ENCODE data around the gene TYRP1.

The TYRP1 gene

DNA sequence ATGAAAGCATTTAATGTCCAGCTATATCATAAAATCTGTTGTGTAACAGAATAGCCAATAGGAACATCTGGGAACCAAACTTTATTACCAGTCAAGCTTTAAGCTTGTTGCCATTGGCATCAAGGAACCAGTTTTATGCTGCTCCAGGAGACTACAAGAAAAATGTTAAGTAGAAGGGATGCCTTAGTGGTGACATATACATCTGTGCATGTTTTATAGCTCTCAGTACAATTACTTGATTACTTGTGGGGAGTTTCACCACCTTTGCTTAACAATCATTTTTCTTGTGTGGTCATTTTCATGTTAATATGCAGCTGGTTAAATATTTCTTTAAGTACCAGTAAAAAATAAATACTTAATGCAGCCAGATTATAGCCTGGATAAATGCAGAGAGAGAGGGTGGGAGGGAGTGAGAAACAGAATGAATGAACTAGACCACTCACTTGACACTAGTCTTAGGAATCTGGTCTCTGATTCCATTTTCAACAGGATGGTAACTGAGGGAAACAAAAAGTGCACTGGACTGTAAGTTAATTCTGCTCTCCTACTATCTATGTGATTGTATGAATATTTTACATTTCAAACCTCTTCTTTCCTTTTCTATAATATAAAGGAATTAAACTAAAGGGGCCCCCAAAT lies 45.9 kb downstream of the TYRP1 start:
- DNase-seq, result peak; percentile 28

DNA sequence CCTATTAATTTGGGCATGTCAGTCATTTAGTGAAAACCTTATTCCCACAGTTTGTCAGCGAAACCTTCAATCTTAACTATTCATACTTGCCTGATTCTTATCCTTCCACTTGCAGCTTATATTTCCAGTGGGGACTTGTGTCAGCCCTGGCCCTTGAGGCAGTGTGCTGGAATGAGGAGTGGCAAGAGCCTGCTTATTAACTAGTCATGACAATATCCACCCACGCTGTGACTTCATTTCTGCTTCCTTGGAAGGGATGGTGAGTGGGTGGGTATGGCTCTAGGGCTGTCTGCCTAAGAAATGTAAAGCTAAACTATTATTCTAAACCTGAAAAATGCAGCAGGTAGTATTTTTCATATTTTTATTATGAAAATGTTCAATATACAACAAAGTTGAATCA lies 47.7 kb downstream of the TYRP1 start:
- DNase-seq, result no peak

DNA sequence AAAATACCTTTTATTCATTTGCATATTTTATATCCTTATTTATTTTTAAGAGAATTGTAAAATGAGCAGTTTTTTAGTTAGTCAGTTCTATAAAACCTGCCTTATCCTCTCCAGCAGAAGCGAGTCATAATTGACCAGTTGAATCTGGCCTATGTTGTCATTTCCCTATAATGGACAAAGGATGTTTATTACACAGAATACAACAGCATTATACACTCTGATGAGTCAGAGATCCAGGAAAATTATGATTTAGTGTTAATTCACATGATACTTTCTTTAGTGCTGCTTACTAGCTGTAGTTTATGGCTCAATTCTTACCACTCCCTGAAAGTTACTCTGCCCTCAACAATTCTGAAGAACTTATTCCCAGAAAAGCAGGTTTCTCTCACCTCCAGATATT lies 54.8 kb downstream of the TYRP1 start:
- peak; percentile 15 for DNase-seq

DNA sequence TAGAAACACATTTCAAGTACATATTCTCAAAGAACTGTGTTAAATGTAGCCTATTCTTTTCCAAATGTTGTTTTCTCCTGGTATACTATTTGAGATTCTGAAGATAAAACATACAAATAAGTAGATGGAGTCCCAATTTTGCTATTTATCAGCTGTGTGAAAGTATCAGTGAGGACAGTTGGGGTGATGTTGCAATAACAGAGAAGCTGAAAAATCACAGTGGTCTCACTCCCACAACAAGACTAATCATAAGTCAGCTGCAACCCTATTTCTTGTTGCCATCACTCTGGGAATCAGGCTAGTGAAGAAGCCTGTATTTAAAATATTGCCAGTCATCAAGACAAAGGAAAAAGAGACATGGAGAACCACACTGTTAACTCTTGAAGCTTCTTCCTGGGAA lies 55.8 kb downstream of the TYRP1 start:
- no peak for DNase-seq

DNA sequence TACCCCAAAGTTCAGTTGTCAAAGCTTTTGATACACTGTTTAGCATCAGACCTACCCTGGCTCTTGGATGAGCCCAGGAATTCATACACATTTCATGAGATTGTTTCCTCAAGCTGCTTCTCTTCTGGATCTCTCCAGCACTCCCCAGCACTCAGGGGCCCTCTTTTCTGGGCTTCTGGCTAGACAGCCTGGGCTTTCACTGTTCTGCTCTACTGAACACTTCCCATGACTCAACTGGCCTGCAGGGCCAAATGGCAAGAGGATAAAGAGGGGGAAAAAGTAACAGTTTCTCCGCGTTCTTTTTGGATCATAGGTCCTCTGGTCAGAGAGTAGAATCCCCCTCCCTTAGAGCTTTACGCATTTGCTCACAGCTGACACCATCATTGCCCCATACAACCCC lies 60.7 kb downstream of the TYRP1 start:
- DNase-seq, result no peak

DNA sequence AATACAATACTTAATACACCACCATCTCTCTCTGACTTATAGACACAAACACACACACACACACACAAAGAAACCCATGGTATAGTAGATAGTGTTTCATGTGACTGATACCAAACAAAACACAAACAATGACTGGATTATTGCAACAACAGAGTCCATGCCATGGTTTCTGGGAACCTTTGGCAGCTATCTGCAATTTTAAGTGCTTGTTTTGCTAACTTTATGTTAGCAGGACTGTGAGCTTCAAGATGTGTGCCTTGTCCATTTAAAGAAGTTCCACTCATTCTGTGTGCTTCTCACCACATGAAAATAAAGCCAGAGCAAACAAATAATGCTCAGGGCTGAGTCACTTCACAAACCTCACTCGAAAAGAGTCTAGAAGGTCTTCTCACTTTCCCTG lies 66.6 kb downstream of the TYRP1 start:
- DNase-seq, result no peak
